GM12873 (cell line): Measurements from ENCODE around the gene LIN28A.

Experiments used
- TF ChIP-seq, protein P1 (sequence below): IDR thresholded peaks from 2 replicates; pipeline ENCODE4 v1.5.1; 2012; ENCODE audit warnings: low read depth, mild to moderate bottlenecking, moderate library complexity, low read length, control low read depth; ENCODE audit not compliant: insufficient read depth; ENCODE audit errors: missing control alignments

LIN28A gene, protein sequence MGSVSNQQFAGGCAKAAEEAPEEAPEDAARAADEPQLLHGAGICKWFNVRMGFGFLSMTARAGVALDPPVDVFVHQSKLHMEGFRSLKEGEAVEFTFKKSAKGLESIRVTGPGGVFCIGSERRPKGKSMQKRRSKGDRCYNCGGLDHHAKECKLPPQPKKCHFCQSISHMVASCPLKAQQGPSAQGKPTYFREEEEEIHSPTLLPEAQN

DNA sequence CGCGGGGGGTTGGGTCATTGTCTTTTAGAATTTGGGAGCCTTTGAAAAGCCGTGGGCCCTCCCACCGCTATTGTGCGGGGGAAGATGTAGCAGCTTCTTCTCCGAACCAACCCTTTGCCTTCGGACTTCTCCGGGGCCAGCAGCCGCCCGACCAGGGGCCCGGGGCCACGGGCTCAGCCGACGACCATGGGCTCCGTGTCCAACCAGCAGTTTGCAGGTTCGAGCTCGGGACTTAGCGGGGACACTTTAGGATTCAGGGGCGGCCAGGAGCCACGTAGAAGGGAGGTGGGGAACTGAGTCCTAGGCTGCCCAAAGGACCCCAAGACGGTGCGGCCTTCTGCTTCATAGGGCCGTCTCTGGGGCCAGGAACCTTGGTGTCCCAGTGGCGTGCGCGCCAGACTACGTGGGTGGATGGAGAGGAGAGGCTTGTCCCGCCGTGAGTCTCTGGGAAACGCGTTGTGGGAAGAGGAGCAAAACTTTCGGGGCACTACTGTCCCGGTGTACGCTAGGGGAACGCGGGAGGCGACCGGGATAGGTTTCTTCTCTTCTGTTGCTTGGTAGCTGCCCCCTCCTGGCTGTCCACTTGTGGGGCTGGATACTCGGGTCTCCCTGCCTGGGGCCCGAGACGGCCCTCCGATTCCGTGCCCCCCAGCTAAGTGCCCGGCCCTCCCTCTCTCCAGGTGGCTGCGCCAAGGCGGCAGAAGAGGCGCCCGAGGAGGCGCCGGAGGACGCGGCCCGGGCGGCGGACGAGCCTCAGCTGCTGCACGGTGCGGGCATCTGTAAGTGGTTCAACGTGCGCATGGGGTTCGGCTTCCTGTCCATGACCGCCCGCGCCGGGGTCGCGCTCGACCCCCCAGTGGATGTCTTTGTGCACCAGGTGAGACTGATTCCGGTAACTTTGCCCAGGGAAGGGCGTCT lies at the start of gene LIN28A:
Gene LIN28A (plus strand): TSS at position 112 of the 918 bp plus-strand sequence. CDS start 75 bp downstream, at position 187.
- TF ChIP-seq, protein P1, sequence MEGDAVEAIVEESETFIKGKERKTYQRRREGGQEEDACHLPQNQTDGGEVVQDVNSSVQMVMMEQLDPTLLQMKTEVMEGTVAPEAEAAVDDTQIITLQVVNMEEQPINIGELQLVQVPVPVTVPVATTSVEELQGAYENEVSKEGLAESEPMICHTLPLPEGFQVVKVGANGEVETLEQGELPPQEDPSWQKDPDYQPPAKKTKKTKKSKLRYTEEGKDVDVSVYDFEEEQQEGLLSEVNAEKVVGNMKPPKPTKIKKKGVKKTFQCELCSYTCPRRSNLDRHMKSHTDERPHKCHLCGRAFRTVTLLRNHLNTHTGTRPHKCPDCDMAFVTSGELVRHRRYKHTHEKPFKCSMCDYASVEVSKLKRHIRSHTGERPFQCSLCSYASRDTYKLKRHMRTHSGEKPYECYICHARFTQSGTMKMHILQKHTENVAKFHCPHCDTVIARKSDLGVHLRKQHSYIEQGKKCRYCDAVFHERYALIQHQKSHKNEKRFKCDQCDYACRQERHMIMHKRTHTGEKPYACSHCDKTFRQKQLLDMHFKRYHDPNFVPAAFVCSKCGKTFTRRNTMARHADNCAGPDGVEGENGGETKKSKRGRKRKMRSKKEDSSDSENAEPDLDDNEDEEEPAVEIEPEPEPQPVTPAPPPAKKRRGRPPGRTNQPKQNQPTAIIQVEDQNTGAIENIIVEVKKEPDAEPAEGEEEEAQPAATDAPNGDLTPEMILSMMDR = no peak

- TF ChIP-seq, protein P1 = no peak
These were observed 49.0 kb upstream of the LIN28A start for GRCh38 chr1:26361605-26362122.

GRCh38 chr1:26362331-26362730 lies 48.3 kb upstream of the LIN28A start:
- TF ChIP-seq, protein P1 = no peak

DNA sequence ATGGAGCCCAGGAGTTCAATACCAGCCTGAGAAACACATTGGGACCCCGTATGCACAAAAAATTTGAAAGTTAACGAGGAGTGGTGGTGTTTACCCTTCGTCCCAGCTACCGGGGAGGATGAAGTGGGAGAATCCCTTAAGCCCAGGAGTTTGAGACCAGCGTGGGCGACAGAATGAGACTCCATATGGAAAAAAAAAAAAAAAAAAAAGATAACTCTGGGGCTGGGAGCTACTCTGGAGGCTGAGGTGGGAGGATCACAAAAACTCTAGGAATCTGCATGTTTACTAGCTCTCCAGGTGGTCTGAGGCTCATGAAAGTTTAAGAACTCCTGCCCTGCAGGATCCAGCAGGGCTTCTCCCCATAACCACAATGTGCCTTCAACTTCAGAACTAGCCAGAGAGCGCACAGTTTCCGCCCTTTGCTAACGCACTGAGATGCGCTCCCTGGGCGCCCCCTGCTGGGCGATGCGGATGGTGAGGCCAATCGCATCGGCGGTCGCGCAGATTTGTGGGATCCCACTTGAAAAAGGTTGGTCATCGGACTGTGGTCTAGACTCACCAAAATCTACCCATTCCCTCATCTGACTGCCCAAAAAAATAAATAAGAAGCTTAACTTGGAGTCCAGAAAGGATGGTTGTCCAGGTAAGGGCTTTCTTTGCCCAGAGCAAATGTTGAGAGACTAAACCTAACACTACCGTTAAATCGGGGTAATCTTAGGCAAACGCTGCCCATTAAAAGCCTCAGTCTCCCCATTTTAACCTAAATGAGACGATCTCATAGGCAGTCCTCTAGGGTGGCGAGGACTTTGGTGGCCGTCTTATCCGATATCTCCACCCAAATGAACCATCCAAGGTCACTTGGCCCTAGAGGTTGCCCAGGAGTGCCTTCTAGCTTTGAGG lies 46.8 kb upstream of the LIN28A start:
- TF ChIP-seq, protein P1 = peak; percentile 99

GRCh38 chr1:26364956-26365355 lies 45.7 kb upstream of the LIN28A start:
- TF ChIP-seq, protein P1 = no peak

DNA sequence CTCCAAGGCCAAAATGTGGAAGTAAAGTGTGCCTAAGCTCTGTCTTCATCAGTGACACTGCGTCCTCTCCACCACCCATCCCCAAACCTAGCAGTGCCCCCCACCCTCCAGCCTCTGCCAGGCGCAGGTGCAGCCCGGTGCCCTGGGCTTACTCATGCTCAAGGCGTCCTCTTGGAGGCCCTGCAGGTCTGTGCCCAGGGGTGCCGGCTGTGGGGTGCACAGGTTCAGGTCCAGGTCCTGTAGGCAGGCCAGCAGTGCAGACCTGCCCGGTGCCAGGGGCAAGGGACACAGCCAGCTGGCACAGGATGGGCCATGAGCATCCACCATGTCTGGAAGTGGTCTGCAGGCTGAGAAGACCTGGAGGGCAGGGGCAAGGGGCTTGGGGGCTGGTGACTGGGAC lies 43.2 kb upstream of the LIN28A start:
- TF ChIP-seq, protein P1 = no peak
